ENCODE results near the gene CRYGN. TPM values are rescaled to one million over a fixed set of nuclear protein-coding genes. Genes with fewer than 3 reads are reported as not detected.

The CRYGN gene
- total RNA-seq, 4 donors from 2014 or later: not detected

DNA sequence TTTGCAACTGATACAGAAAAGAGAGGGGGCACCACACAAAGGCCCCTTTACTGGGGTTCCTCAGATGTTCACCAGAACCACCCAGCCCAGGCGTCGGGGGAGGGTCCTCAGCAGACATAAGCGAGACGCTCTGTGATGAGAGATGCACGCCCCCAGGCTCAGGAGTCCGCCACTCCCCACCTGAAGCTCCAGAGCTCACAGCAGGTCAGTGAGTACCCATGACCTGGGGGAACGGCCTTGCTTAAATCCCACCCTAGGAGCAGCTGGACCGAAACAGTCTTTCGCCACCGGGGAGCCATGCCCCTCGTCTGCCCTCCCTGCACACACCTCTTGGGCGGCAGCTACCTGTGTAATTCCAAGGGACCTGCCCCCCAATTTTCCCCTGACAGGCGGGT is 2.8 kb downstream of the CRYGN start:
- TF ChIP-seq, protein P1, sequence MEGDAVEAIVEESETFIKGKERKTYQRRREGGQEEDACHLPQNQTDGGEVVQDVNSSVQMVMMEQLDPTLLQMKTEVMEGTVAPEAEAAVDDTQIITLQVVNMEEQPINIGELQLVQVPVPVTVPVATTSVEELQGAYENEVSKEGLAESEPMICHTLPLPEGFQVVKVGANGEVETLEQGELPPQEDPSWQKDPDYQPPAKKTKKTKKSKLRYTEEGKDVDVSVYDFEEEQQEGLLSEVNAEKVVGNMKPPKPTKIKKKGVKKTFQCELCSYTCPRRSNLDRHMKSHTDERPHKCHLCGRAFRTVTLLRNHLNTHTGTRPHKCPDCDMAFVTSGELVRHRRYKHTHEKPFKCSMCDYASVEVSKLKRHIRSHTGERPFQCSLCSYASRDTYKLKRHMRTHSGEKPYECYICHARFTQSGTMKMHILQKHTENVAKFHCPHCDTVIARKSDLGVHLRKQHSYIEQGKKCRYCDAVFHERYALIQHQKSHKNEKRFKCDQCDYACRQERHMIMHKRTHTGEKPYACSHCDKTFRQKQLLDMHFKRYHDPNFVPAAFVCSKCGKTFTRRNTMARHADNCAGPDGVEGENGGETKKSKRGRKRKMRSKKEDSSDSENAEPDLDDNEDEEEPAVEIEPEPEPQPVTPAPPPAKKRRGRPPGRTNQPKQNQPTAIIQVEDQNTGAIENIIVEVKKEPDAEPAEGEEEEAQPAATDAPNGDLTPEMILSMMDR (IDR thresholded peaks at IDR 0.05): no peak
- TF ChIP-seq EP300 (IDR thresholded peaks at IDR 0.05) (no peak), POLR2AphosphoS5 (IDR thresholded peaks at IDR 0.05) (no peak), POLR2A (IDR thresholded peaks at IDR 0.05) (no peak)
- peaks cover 26% of the 10 kb centered on the region for H3K4me1 ChIP-seq
- H3K4me3 ChIP-seq: no peak overlapping the region
- H3K36me3 ChIP-seq: no peaks in the 10 kb centered on the region
- H3K9me3 ChIP-seq: no peaks in the 10 kb centered on the region
- H3K27me3 ChIP-seq: peaks cover 18% of the 10 kb centered on the region
- peak in 1 of 2 donors; percentile 53 for DNase-seq (ENCODE audit: low spot score in 2 of 2)
- H3K27ac ChIP-seq: no peak overlapping the region
- WGBS: 83% methylated on average over 8 of the region's 13 CpGs

DNA sequence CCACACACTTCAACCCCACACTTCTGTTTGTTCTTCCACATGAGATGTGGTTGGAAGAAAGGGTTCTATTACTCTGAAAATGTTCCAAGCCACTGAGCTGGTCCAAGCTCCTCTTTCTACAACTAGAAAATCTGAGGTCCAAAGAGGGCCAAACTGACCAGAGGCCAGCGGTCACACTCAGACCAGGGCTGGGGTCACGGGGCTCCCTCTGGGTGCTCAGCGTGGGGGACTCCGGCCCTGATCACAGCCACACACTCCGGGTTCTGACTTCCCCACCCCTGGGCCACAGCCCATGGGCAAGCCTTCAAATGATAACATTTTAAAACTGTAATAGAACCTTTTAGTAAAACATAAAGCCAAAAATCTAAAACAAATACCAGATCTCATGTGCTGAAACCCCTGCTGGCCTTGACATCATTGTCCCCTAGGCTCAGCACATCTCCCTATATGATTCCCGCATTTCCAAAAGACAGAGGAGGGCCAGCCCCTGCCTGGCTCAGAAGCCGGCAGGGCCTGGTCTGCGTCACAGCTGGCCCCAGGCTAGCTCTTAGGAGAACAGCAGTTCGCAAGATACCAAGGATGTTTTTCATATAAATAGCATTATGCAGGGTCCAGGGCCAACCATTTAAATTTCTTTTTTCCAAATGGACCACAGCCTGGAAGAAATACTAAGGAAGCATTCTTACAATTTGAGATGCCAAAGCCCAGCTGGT is 3.3 kb downstream of the CRYGN start:
- no peak overlapping the region for H3K4me3 ChIP-seq
- peaks cover 18% of the 10 kb centered on the region for H3K27me3 ChIP-seq
- H3K36me3 ChIP-seq: no peaks in the 10 kb centered on the region
- no peak for DNase-seq (ENCODE audit: low spot score in 2 of 2)
- 81% methylated on average over 9 of the region's 9 CpGs for WGBS
- TF ChIP-seq, protein P1 (IDR thresholded peaks at IDR 0.05): no peak
- TF ChIP-seq EP300 (IDR thresholded peaks at IDR 0.05): no peak
- no peak overlapping the region for H3K27ac ChIP-seq
- no peaks in the 10 kb centered on the region for H3K9me3 ChIP-seq
- peaks cover 26% of the 10 kb centered on the region for H3K4me1 ChIP-seq

DNA sequence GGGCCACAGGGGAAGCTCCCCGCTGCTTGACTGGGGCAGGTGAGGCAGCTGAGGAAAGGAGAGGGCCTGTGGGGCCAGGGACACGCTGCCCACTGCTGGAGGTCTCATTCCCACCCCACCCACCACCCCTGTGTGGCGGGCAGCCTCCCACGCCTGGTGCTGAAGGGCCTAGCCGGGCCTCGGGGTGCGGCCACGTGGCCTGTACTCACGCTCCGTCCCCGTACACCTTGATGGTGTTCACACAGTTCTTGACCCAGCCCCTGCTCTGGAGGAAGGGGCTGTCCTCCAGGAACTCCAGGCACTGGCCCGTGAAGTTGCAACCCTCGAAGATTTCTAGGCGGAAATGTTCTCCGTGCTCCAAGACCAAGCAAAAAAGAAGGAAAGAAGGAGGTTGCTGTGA is 4.0 kb downstream of the CRYGN start:
- Histone ChIP-seq H3K4me1 (peaks cover 21% of the 10 kb centered on the region), H3K9me3 (no peaks in the 10 kb centered on the region), H3K36me3 (no peaks in the 10 kb centered on the region), H3K27ac (no peak overlapping the region), H3K4me3 (no peak overlapping the region), H3K27me3 (peaks cover 18% of the 10 kb centered on the region)
- 82% methylated on average over 9 of the region's 15 CpGs for WGBS
- DNase-seq (ENCODE audit: low spot score in 2 of 2): no peak
- TF ChIP-seq POLR2AphosphoS5 (IDR thresholded peaks at IDR 0.05) (no peak), POLR2A (IDR thresholded peaks at IDR 0.05) (no peak), EP300 (IDR thresholded peaks at IDR 0.05) (no peak)
- TF ChIP-seq, protein P1 (IDR thresholded peaks at IDR 0.05): no peak

DNA sequence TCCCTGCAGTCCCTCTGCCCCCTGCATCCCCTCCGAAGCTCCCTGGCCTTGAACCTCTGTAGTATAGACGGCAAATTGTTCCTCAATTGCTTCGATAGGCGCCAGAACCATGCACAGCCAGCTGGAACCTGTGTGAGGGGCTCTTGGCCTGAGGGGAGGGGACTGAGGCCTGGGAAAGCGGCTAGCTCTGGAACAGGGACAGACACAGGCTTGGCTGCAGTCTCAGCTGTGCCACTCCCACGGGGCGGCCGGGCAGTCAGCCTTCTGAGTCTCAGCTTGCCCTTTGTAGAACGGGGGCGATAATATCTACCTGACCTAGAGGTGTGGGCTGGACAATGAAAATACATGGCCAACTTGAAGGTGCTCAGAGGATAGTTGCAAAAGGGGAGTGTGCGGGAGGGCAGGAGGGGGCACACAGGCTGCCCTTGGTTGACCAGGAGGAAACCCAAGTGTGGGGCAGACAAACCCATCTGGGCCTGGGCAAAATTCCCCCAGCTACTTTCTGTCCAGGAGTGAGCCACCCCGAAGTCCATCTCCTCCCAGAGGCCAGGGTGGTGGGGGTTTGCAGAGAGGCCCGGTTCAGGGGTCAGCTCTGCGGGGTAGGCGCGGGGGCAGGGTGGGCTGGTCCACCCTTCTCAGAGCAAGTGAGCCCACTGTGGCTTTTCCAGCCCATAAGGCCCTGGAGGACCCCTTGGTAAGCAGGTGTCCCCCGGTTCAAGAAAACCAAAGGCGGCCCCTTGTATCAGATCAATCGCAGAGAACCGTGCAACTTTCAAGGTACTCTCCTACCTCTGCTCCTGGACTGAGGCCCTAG is 4.6 kb downstream of the CRYGN start:
- Histone ChIP-seq H3K27me3 (peaks cover 13% of the 10 kb centered on the region), H3K4me3 (no peak overlapping the region), H3K4me1 (peaks cover 14% of the 10 kb centered on the region), H3K36me3 (no peaks in the 10 kb centered on the region), H3K27ac (no peak overlapping the region), H3K9me3 (no peaks in the 10 kb centered on the region)
- DNase-seq (ENCODE audit: low spot score in 2 of 2): no peak
- TF ChIP-seq, protein P1 (IDR thresholded peaks at IDR 0.05): no peak
- no peak for TF ChIP-seq POLR2A (IDR thresholded peaks at IDR 0.05)
- no peak for TF ChIP-seq EP300 (IDR thresholded peaks at IDR 0.05)
- no peak for TF ChIP-seq POLR2AphosphoS5 (IDR thresholded peaks at IDR 0.05)
- WGBS: 91% methylated on average over 13 of the region's 20 CpGs

DNA sequence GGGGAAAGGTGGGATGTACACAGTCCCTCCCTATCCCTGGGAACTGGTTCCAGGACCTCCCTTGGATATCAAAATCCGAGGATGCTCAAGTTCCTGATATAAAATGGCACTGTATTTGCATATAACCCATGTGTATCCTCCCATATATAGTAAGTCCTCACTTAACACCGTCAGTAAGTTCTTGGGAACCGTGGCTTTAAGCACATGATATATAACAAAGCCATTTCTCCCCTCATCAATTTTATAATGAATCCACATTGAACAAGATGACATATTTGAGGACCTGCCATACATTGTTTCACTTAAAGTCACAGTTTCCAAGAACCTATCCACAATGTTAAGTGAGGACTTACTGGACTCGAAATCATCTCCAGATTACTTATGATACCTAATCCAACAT is 5.4 kb downstream of the CRYGN start:
- H3K27me3 ChIP-seq: peaks cover 7% of the 10 kb centered on the region
- TF ChIP-seq POLR2AphosphoS5 (IDR thresholded peaks at IDR 0.05) (no peak), EP300 (IDR thresholded peaks at IDR 0.05) (no peak), POLR2A (IDR thresholded peaks at IDR 0.05) (no peak)
- TF ChIP-seq, protein P1 (IDR thresholded peaks at IDR 0.05): no peak
- WGBS: 92% methylated on average over 4 of the region's 4 CpGs
- no peak for DNase-seq (ENCODE audit: low spot score in 2 of 2)
- H3K4me3 ChIP-seq: no peak overlapping the region
- H3K36me3 ChIP-seq: no peaks in the 10 kb centered on the region
- no peaks in the 10 kb centered on the region for H3K9me3 ChIP-seq
- H3K4me1 ChIP-seq: peaks cover 13% of the 10 kb centered on the region
- no peak overlapping the region for H3K27ac ChIP-seq
